HCT116 (cell line): Measurements from ENCODE around the gene PRDX6. TPM values are rescaled to one million over a fixed set of nuclear protein-coding genes. Genes with fewer than 3 reads are reported as not detected.

Source experiments
- ATAC-seq: fragments of 200-7000 bp; cut with Tn5 transposase; 2 replicates; pipeline ENCODE4 v1.9.1; 2020; ENCODE audit warnings: mild to moderate bottlenecking, moderate library complexity
- BruUV-seq: library from RNA; stranded (reverse); fragments of 400-500 nt; replicated peaks from 2 replicates; lab custom pipeline; 2021; lab: Mats Ljungman, UMichigan
- CTCF ChIA-PET: fragments of 300-600 bp; sonication (Branson Sonifier 250); formaldehyde crosslinking; loops from one replicate; lab custom pipeline; 2021; ENCODE audit warnings: antibody characterized with exemption; lab: Charles Lee
- POLR2A ChIA-PET: fragments of 300-600, 350-600 bp; sonication (Branson Sonifier 250); formaldehyde crosslinking; loops from one replicate; lab custom pipeline; 2021; ENCODE audit warnings: antibody characterized with exemption; lab: Charles Lee
- RAD21 ChIA-PET, 2 experiments: fragments of 300-600 bp; sonication (Branson Sonifier 250); formaldehyde crosslinking; loops; one replicate each; lab custom pipeline; 2023; ENCODE audit warnings: low total read pairs in 2 of 2; ENCODE audit not compliant: uncharacterized antibody in 2 of 2, unreplicated experiment in 2 of 2, low non-redundant PET in 1 of 2; lab: Charles Lee
- DNase-seq: peaks from one replicate; pipeline ENCODE4 v3.0.0-alpha.2; 2010; ENCODE audit warnings: low read depth, low spot score
- H2AFZ ChIP-seq: fragments of 200-600 bp; shearing (Covaris generic), sonication (generic); 2 replicates; pipeline ENCODE4 v1.6.1; 2017; ENCODE audit warnings: low read depth, mixed run types, mixed read lengths, antibody characterized with exemption, low read length; ENCODE audit not compliant: poor library complexity, severe bottlenecking
- H3K27ac ChIP-seq: 2 replicates; pipeline ENCODE4 v1.5.1; 2012; ENCODE audit warnings: low read depth, low read length
- H3K27me3 ChIP-seq: fragments of 200-600 bp; sonication (generic); 2 replicates; pipeline ENCODE4 v1.6.1; 2016; ENCODE audit warnings: mixed run types, low read length, mixed read lengths; ENCODE audit not compliant: insufficient read depth
- H3K36me3 ChIP-seq, 2 experiments: fragments of 200-500 bp in 1 of 2; fragments of 200-600 bp in 1 of 2; sonication (Bioruptor generic) in 1 of 2; sonication (generic) in 1 of 2; 2 replicates each; pipeline versions ENCODE4 v1.5.1 to v1.6.1; 2014 to 2016; ENCODE audit warnings: low read length in 2 of 2, inconsistent platforms in 1 of 2, mixed read lengths in 1 of 2, mixed run types in 1 of 2; ENCODE audit not compliant: insufficient read depth in 2 of 2, control insufficient read depth in 1 of 2
- H3K4me1 ChIP-seq, 2 experiments: fragments of 200-600 bp in 1 of 2; sonication (generic) in 1 of 2; 2 replicates each; pipeline versions ENCODE4 v1.5.1 to v1.6.1; 2012 to 2017; ENCODE audit warnings: low read length in 2 of 2, inconsistent platforms in 1 of 2, mild to moderate bottlenecking in 1 of 2, mixed read lengths in 1 of 2, mixed run types in 1 of 2, moderate library complexity in 1 of 2; ENCODE audit not compliant: insufficient read depth in 2 of 2, control insufficient read depth in 1 of 2
- H3K4me2 ChIP-seq: fragments of 200-600 bp; sonication (generic); 2 replicates; pipeline ENCODE4 v1.6.1; 2017; ENCODE audit warnings: mixed run types, low read length, mixed read lengths
- H3K4me3 ChIP-seq, 2 experiments: fragments of 200-600 bp in 1 of 2; sonication (generic) in 1 of 2; replicated peaks in 1 of 2; 2 replicates each; pipeline ENCODE4 v1.5.1; 2011 to 2016; ENCODE audit warnings: low read length in 2 of 2, control low read depth in 1 of 2, low read depth in 1 of 2, mild to moderate bottlenecking in 1 of 2, mixed read lengths in 1 of 2, mixed run types in 1 of 2
- H3K79me2 ChIP-seq: fragments of 200-600 bp; sonication (generic); 2 replicates; pipeline ENCODE4 v1.6.1; 2017; ENCODE audit warnings: mild to moderate bottlenecking, mixed run types, low read length, moderate library complexity, mixed read lengths; ENCODE audit not compliant: insufficient read depth
- H3K9ac ChIP-seq: fragments of 200-600 bp; sonication (generic); 2 replicates; pipeline ENCODE4 v1.6.1; 2016; ENCODE audit warnings: low read length, mixed read lengths
- H3K9me2 ChIP-seq: fragments of 200-600 bp; sonication (generic), shearing (Covaris generic); 2 replicates; pipeline ENCODE4 v1.6.1; 2017; ENCODE audit warnings: mixed run types, mild to moderate bottlenecking, moderate library complexity; ENCODE audit not compliant: insufficient read depth
- H3K9me3 ChIP-seq, 2 experiments: fragments of 200-500 bp in 1 of 2; fragments of 200-600 bp in 1 of 2; sonication (Bioruptor generic) in 1 of 2; sonication (generic) in 1 of 2; 2 replicates each; pipeline ENCODE4 v1.6.1; 2014 to 2017; ENCODE audit warnings: low read length in 2 of 2, mixed read lengths in 2 of 2, inconsistent platforms in 1 of 2, low read depth in 1 of 2, mild to moderate bottlenecking in 1 of 2, mixed run types in 1 of 2, moderate library complexity in 1 of 2; ENCODE audit not compliant: control insufficient read depth in 1 of 2, insufficient read depth in 1 of 2
- H4K20me1 ChIP-seq: fragments of 200-600 bp; sonication (generic), shearing (Covaris generic); 2 replicates; pipeline ENCODE4 v1.6.1; 2017; ENCODE audit warnings: mixed run types, mild to moderate bottlenecking, moderate library complexity; ENCODE audit not compliant: insufficient read depth
- CBX3 ChIP-seq: IDR thresholded peaks from 2 replicates; pipeline ENCODE4 v1.6.1; 2012; ENCODE audit warnings: low read depth
- CEBPB ChIP-seq: IDR thresholded peaks from 2 replicates; pipeline ENCODE4 v1.6.1; 2012; ENCODE audit warnings: low read depth
- EGR1 ChIP-seq: IDR thresholded peaks from 2 replicates; pipeline ENCODE4 v1.6.1; 2012; ENCODE audit warnings: low read depth
- EZH2phosphoT487 ChIP-seq: fragments of 200-600 bp; IDR thresholded peaks from 2 replicates; pipeline ENCODE4 v1.6.1; 2018; ENCODE audit warnings: antibody characterized with exemption, borderline replicate concordance
- FOSL1 ChIP-seq: IDR thresholded peaks from 2 replicates; pipeline ENCODE4 v1.6.1; 2012; ENCODE audit warnings: low read depth
- JUND ChIP-seq: IDR thresholded peaks from 2 replicates; pipeline ENCODE4 v1.6.1; 2012
- MAX ChIP-seq: IDR thresholded peaks from 2 replicates; pipeline ENCODE4 v1.6.1; 2012
- REST ChIP-seq: IDR thresholded peaks from 2 replicates; pipeline ENCODE4 v1.6.1; 2012; ENCODE audit warnings: low read depth
- SIN3A ChIP-seq: IDR thresholded peaks from 2 replicates; pipeline ENCODE4 v1.6.1; 2012; ENCODE audit warnings: low read depth
- SP1 ChIP-seq: IDR thresholded peaks from 2 replicates; pipeline ENCODE4 v1.6.1; 2012; ENCODE audit warnings: low read depth
- YY1 ChIP-seq: IDR thresholded peaks from 2 replicates; pipeline ENCODE4 v1.6.1; 2011; ENCODE audit warnings: low read length, low read depth, moderate library complexity, mild to moderate bottlenecking; ENCODE audit not compliant: insufficient replicate concordance; ENCODE audit errors: extremely low read depth
- ZBTB33 ChIP-seq: IDR thresholded peaks from 2 replicates; pipeline ENCODE4 v1.6.1; 2011; ENCODE audit warnings: mild to moderate bottlenecking, low read length, moderate library complexity; ENCODE audit not compliant: insufficient replicate concordance; ENCODE audit errors: extremely low read depth
- ZNF274 ChIP-seq: fragments of 200-500 bp; sonication (Bioruptor generic); IDR thresholded peaks from 2 replicates; pipeline ENCODE4 v1.6.1; 2014; ENCODE audit warnings: mild to moderate bottlenecking, low read depth, low read length, inconsistent platforms
- intact Hi-C: fragments of 100-400 bp; cut with micrococcal nuclease; formaldehyde crosslinking; loops from 2 replicates; pipeline ENCODE4 v1.10.0; 2022
- total RNA-seq: library from RNA; stranded (reverse); gene quantifications from one replicate; pipeline ENCODE4 v1.2.1, GENCODE V29; 2021; ENCODE audit not compliant: unreplicated experiment

The PRDX6 gene
- total RNA-seq, 1 experiment from 2014 or later: 286 TPM

- BruUV-seq: no TSS peak
- no peak overlapping the region for H3K4me2 ChIP-seq
- ChIA-PET CTCF (no interaction called here), POLR2A (no interaction called here), RAD21 (no interaction called here)
- H3K79me2 ChIP-seq: no peaks in the 10 kb centered on the region
- no peak overlapping the region for H3K27ac ChIP-seq
- H3K4me1 ChIP-seq: peaks cover 9 to 19% of the 10 kb centered on the region in 2 experiments
- H3K9ac ChIP-seq: no peak overlapping the region
- TF ChIP-seq SP1 (no peak), REST (no peak), CBX3 (no peak), EZH2phosphoT487 (no peak), ZNF274 (no peak), JUND (no peak), YY1 (no peak), MAX (no peak), ZBTB33 (no peak), CEBPB (no peak), EGR1 (no peak), SIN3A (no peak), FOSL1 (no peak)
- H3K27me3 ChIP-seq: no peaks in the 10 kb centered on the region
- H3K9me2 ChIP-seq: no peaks in the 10 kb centered on the region
- intact Hi-C loops: no loop called here
- no peaks in the 10 kb centered on the region for H4K20me1 ChIP-seq
- no peaks in the 10 kb centered on the region for H3K36me3 ChIP-seq
- ATAC-seq (no peak), DNase-seq (no peak)
- H3K4me3 ChIP-seq: no peak overlapping the region
- H3K9me3 ChIP-seq: no peaks in the 10 kb centered on the region
- H2AFZ ChIP-seq: peak overlapping the region; percentile 20
Observed at GRCh38 chr1:173508541-173508940, 31.4 kb downstream of the PRDX6 start.
